ENCODE measurements around the gene IL1R1.

The IL1R1 gene

DNA sequence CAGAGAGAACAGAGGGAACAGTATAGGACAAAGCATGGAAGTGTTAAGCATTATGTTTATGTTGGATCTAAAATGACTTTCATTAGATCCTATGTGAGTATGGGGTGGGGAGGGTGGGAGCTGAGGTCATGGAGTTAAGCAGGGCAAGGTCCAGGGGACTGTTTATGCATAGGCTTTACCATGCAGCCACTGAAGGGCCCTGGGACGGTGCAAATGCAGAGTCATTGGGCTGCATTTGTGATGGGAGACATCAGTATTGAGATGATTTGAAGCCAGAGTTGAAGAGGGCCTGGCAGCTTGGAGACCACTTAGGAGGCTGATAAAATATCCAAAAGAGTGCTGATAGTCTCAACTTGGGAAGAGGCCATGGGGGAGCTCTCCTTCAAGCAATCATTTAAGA is 66.9 kb downstream of the IL1R1 start:
- DNase-seq = no peak

- DNase-seq = no peak
Measured at GRCh38 chr2:102217032-102217431, 74.5 kb downstream of the IL1R1 start.

- no peak for DNase-seq
Measured at GRCh38 chr2:102224824-102225739, 82.5 kb downstream of the IL1R1 start.

DNA sequence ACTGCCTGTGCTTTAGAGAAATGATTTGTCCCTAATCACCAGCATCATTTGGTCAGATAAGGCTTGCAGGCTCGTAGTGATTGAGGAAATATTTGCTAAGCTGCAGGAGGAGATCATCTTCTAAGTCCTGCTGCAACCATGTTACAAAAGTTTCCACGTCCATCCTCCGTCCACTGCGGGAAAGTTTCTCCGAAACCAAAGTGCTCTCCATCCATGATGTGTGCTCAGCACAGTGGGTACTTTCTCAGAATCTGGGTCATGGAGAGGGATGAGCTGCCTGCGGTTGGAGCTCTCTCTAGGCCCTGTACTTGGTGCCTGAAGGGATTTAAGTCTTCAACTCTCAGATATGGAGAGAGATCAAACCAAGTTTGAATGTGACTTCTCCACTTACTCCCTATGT is 83.6 kb downstream of the IL1R1 start:
- no peak for DNase-seq

- no peak for DNase-seq
Measured at GRCh38 chr2:102226612-102227391, 84.3 kb downstream of the IL1R1 start.

- no peak for DNase-seq
Measured at GRCh38 chr2:102229141-102229769, 86.7 kb downstream of the IL1R1 start.
